Astrocyte of the cerebellum (primary cell): Measurements from ENCODE around the gene PLEKHG2.

ENCODE experiments used
- DNase-seq: peaks from one replicate; pipeline ENCODE4 v3.0.0-alpha.2; 2011; ENCODE audit warnings: low read depth
- H3K4me3 ChIP-seq: 2 replicates; pipeline ENCODE4 v1.5.1; 2011; ENCODE audit warnings: mild to moderate bottlenecking, low read depth, low read length, moderate library complexity
- in situ Hi-C: cut with HindIII; loops from 2 replicates; pipeline ENCODE4 v1.10.0; 2017; ENCODE audit warnings: low sequenced_read_pairs
- TF ChIP-seq, protein P1 (sequence below): IDR thresholded peaks from 2 replicates; pipeline ENCODE4 v1.5.1; 2012; ENCODE audit warnings: low read length, low read depth, moderate library complexity, mild to moderate bottlenecking; ENCODE audit errors: missing control alignments

Gene PLEKHG2

DNA sequence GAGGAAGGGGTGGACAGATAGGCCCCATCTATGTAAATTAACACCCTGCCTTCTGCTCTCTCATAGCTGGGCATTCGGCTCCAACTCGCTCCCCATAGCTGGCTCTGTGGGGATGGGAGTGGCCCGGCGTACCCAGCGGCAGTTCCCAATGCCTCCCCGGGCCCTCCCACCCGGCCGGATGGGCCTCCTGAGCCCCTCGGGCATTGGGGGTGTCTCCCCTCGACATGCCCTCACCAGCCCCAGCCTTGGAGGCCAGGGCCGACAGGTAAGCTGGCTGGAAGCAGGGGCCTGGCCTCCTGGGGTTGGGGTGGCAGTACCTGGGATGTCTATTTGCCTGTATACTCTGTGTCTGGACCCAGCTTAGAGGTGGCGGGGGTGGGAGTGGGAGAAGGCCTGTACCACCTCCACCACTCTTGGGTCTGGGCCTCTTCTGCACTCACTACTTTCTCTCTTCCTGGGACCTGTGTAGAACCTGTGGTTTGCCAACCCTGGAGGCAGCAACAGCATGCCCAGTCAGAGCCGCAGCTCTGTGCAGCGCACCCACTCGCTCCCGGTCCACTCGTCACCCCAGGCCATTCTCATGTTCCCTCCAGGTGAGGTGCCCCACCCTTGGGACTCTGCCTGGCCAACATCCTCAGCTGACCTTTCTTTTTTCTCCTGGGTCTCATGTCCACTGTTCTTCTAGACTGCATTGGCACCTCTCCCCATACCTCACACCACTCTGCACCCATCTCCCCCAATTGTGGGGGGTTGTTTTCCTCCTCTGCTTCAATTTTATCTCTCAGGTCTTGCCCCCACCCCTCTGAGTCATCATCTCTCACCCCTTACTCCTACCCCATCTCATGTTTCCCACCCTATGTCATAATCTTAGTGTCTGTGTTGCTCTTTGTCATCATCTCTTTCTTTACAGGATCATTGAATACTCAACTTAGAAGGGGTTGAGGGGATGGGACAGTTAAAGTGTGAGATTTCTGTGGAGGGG, 31.7 kb upstream of the PLEKHG2 start:
- in situ Hi-C loops = no loop called here
- H3K4me3 ChIP-seq = no peak overlapping the region
- TF ChIP-seq, protein P1, sequence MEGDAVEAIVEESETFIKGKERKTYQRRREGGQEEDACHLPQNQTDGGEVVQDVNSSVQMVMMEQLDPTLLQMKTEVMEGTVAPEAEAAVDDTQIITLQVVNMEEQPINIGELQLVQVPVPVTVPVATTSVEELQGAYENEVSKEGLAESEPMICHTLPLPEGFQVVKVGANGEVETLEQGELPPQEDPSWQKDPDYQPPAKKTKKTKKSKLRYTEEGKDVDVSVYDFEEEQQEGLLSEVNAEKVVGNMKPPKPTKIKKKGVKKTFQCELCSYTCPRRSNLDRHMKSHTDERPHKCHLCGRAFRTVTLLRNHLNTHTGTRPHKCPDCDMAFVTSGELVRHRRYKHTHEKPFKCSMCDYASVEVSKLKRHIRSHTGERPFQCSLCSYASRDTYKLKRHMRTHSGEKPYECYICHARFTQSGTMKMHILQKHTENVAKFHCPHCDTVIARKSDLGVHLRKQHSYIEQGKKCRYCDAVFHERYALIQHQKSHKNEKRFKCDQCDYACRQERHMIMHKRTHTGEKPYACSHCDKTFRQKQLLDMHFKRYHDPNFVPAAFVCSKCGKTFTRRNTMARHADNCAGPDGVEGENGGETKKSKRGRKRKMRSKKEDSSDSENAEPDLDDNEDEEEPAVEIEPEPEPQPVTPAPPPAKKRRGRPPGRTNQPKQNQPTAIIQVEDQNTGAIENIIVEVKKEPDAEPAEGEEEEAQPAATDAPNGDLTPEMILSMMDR = no peak
- DNase-seq = no peak

DNA sequence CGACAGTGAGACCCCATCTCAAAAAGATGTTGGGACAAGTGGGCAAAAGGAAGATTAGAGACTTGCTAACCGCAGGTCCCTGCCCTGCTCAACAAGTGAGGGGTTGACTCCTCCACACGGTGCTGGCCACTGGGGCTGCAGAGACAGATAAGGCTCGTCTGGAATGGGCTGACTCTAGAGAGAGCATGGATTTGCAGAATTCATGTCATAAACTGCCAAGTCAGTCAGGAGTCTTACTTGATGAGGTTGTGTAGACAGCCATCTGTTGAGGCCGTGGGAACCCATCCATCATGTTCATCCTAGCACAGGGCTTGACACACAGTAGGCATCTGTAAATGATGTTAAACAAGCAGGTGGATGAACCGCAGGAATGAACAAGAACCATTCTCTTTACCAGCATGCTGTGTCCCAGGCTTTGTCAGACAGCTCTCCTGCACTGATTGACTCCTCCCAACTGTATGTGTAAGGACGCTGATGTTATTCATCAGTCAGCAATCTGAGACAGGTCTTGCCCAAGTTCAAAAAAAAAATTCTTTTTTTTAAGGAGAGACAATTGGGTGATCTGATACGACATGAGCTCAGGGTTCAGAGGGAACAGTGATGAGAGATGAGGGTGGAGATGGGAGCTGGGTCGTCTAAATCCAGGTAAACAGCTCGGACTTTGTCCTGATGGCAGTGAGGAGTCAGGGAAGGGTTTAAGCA, 30.4 kb upstream of the PLEKHG2 start:
- in situ Hi-C loops = no loop called here

DNA sequence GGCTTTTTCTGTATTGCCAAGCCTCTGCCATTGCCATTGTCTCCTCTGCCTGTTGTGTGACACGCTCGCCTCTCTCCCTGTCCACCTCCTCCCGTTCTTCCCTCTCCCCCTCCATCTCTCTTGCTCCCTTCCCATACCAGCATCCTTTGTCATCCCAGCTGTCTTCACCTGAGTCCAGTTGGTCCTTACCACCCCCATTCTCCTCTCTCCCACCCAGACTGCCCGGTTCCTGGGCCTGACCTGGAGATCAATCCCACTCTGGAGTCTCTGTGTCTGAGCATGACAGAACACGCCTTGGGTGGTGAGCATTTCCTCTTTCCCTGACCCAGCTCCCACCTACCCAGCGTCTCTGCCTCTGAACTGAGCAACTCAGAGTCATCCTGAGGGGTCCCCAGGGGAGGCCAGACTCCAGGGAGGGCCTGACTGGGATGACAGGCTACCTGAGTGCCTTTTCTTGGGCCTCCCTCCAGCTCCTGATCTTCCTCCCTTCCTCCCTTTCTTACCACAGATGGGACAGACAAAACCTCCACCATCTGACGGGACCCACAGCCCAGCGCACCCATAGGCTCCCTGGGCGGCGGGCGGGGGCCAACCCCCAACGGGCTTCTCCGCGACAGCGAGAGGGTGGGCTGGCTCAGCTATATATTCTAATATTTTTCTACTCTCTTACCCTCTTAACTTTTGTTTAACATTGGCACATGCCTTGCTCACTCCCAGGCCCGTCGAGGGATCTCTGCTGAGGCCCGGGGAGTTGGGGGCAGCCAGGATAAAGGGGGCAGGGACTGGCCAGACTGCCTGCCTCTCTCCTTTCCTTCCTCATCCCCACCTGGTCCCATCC, 29.3 kb upstream of the PLEKHG2 start:
- no peak overlapping the region for H3K4me3 ChIP-seq
- TF ChIP-seq, protein P1 = no peak
- in situ Hi-C loops = no loop called here
- no peak for DNase-seq

More for the DNA sequence above, 30.4 kb upstream of the PLEKHG2 start:
- no peak overlapping the region for H3K4me3 ChIP-seq
- no peak for DNase-seq
- TF ChIP-seq, protein P1 = no peak

DNA sequence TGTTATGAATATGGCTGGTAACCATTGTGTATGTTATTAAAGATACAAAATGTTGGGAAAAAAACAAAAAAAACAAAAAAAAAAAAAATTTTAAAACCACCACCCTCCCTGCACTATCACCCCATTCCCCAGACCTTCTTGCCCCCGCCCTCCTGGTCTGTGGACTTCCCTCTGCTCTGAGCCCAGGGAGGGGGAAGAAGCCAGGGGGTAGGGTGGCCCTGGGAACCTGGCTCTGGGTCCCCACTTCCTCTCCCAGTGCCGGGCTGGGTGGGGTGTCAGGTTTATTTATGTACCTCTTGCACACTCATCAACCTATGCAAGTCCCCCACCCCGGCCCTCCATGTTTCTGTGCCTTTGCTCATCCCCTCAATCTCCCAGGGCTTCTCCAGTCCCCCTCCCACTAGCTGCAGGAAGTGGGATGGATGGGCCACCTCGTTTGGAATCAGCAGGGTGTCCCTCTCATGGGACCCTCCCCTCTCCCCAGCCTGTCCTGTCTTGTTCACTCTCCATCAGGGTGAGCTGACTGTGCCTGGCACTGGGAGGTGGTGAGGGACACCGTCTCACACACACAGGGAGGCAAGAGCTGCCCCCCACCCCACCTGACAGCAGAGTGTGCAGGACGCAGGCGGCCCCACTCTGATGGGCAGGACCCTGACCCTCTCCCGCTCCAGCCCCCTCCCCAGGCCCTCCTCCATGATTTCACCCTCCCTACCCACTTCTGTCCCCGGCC, 27.5 kb upstream of the PLEKHG2 start:
- in situ Hi-C loops = no loop called here
- no peak for DNase-seq
- TF ChIP-seq, protein P1 = no peak
- no peak overlapping the region for H3K4me3 ChIP-seq

DNA sequence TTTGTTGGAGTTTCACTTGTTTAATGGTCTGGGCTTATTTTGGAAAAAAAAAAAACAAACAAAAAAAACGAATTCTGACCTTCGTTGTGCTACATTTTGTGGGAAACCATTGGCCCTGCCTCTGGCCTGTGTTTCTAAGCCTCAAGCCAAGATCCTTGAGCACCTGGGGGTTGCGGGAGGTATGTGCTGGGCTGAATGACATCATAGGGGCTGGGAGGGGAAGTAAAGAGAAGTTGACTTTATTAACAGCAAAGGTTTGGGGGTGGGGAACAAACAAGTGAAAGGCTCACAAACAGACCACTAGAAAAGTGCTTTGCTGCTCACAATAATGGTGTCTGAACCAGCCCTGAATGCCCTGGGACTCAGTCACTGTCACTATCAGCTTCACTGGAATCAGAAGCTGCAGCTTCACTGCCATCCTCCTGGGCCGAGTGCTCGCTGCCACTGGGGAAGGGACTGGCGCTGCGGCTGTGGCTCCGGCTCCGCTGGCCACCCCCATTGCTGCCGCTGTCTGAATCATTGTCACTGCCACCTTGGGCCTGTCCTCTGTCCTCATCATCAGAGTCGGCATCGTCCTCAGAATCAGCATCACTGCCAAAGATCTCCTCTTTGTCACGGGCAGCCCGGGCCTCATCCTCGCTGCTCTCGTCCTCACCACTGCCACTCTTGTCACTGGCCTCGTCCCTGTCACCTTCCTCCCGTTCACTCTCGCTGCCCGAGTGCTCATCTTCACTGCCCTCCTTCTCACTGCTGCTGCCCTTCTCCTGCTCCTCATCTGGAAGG, 26.6 kb upstream of the PLEKHG2 start:
- TF ChIP-seq, protein P1 = no peak
- in situ Hi-C loops = no loop called here
- H3K4me3 ChIP-seq = no peak overlapping the region
- DNase-seq = no peak
